ENCODE measurements around the gene ABHD12B. TPM values are rescaled to one million over a fixed set of nuclear protein-coding genes. Genes with fewer than 3 reads are reported as not detected.
"Not testable (repeated sequence)": the region's sequence is repeated elsewhere in the genome, so short reads cannot be mapped to it uniquely, and the experiment has no call there.

ABHD12B gene
- total RNA-seq, 2 experiments from 2014 or later = not detected

DNA sequence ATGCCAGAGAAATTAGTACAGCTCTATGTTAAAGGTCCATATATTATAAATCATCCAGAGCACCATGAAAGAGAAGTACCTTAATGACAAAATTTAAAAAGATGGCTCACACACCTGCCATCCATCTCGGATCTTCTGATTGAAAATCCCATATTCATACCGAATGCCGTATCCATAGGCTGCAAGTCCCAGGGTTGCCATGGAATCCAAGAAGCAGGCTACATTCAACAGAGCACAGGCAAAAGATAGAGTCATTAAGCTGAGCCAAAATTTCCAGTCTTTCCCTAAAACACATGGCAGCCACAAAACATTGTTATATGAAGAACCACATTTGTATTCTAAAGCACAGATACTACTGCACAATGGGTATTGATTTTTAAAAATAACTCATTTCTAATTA, 59.7 kb downstream of the ABHD12B start:
- Mint-ChIP-seq H3K4me1 (no peaks in the 10 kb centered on the region), H3K9me3 (no peaks in the 10 kb centered on the region), H3K27ac (no peak overlapping the region), H3K36me3 (no peaks in the 10 kb centered on the region), H3K27me3 (peaks cover 19% of the 10 kb centered on the region), H3K4me3 (no peak overlapping the region)
- DNase-seq = no peak

DNA sequence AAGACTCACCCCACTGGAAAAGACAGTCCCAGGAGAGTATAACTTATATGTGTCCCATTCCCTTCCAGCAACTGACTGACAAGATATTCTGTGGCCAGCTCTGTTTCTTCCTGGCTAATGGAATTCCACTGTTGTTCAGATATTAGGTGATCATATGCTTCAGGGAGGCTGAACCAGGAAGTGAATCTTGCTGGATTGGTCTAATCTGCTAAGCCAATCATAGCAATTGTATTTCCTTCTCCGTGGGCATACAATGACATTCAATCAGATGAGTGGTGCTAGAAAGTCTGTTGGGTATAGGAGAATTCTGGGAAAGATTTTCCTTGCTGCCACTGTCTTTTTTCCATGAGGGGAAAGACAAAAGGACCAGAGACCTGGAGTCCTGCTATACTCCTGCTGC, 60.3 kb downstream of the ABHD12B start:
- no peaks in the 10 kb centered on the region for H3K36me3 Mint-ChIP-seq
- H3K4me3 Mint-ChIP-seq = no peak overlapping the region
- no peak overlapping the region for H3K27ac Mint-ChIP-seq
- no peaks in the 10 kb centered on the region for H3K9me3 Mint-ChIP-seq
- no peak for DNase-seq
- H3K4me1 Mint-ChIP-seq = peaks cover 5% of the 10 kb centered on the region
- H3K27me3 Mint-ChIP-seq = peaks cover 19% of the 10 kb centered on the region

DNA sequence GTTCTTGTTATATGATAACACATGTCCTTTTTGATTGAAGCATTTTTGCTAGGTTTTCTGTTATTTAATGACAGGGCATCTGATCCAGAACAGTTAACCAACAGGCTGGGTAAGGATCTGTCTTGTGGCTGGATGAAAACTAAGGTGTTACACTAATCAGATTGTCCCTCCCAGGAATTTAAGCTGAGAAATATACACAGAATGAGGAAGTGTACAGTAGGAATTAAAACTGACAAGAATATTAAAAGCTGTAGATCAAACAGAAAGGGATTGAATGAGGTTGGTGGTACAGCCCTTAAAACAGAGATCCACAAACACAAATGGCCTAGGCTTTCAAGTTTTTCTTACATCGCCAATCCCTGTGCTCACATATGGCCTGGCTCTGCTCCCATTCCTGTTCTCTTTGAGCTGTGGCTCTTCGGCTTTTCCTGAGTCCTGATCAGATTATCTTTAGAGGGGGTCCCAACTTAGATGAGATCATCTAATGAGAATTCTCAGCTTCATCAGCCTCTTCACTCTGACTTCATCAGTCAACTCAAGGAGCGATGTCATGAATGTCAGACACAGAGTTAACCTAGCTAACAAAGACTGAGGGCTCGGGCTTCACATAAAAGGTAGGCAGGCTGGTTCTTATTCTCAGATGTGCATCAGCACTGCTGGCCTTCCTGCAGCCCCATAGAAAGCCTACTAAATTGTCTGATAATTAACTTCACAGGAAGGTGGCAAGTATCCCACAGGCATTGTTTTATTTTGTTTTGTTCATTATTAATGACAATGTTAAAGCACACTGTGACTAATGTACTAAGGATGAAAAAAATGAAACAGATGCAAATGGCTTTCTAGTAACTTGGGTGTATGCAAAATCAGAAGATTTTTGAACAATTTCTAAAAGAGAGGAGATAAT, 61.0 kb downstream of the ABHD12B start:
- Mint-ChIP-seq H3K27me3 (peaks cover 23% of the 10 kb centered on the region), H3K9me3 (no peaks in the 10 kb centered on the region), H3K4me1 (peaks cover 5% of the 10 kb centered on the region), H3K27ac (no peak overlapping the region), H3K4me3 (no peak overlapping the region), H3K36me3 (no peaks in the 10 kb centered on the region)
- DNase-seq = no peak

DNA sequence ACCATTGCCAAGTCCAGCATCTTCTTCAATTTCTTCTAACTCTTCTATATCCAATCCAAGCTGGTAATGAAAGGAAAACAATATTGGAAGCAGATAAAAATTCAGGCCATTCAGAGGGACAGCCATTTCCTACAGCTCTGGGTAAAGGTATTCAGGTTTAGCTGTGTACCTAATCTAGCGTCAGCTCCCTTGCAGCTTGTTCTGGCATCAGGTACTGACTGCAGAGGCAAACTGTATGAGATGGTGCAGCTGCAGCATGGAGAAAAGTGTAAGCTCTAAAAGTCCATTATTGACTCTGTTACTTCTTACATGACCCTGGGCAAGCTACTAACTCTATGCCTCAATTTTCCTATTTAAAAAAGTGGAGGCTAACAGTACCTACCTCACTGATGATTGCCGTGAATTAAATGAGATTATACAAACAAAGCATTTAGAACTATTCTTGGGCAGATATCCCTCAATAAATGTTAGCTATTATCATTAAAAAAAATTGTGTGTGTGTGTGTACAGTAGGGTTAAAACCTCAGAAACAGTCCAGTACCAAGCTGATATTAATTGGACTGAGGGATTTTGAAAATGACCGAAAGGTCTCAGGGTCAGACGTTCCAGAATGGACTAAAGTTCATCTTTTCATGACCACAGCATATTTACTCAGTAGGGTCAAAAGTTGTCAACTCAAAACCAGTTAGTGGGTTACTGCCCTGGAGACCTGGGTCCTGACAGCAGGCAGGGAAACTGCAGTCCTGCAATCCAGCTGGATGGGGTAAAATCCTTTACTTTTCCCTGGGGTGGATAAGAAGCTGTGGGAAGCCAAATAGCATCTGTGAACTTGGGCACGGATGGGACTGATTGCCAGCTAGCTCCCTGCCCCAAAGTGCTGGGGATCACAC, 63.5 kb downstream of the ABHD12B start:
- Mint-ChIP-seq H3K27ac (no peak overlapping the region), H3K4me3 (no peak overlapping the region), H3K4me1 (peaks cover 5% of the 10 kb centered on the region), H3K36me3 (no peaks in the 10 kb centered on the region), H3K27me3 (peaks cover 33% of the 10 kb centered on the region), H3K9me3 (no peaks in the 10 kb centered on the region)
- no peak for DNase-seq

DNA sequence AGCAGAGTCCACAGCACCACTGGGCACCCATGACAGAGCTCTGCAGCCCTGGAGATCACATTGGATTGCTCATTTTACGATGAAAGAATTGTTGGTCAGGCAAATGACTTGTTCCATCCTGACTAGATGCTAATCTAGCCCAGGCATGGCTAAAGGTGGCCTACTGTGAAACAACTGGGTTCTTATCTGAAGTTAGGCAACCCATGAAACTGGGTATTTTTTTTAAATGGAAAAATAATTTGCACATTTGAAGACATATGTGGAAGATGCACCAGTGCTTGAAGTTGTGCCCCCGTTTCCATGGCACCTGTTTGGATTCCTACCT, 64.1 kb downstream of the ABHD12B start:
- H3K9me3 Mint-ChIP-seq = no peaks in the 10 kb centered on the region
- no peaks in the 10 kb centered on the region for H3K36me3 Mint-ChIP-seq
- H3K27ac Mint-ChIP-seq = no peak overlapping the region
- no peak for DNase-seq
- H3K27me3 Mint-ChIP-seq = peaks cover 37% of the 10 kb centered on the region
- H3K4me1 Mint-ChIP-seq = peaks cover 5% of the 10 kb centered on the region
- H3K4me3 Mint-ChIP-seq = no peak overlapping the region

DNA sequence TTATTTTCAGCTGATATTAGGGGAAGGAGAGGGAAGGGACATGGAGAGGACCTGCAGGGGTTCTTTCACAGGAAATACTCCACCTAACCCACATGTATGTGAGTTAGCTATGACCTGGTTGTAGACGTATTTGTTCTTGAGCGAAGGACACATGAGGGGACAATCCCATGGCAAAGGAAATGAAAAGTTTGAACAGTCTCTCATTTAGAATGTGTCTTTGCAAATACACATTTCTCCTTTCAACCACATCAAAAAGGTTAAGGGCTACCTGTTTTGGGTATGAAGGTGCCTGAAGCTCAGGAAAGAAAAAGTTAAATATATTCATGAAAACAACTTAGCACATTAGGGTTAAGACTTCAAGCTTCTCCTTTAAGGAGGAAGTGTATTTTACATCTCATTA, 65.0 kb downstream of the ABHD12B start:
- Mint-ChIP-seq H3K9me3 (no peaks in the 10 kb centered on the region), H3K36me3 (no peaks in the 10 kb centered on the region), H3K27me3 (peaks cover 41% of the 10 kb centered on the region), H3K4me1 (peaks cover 5% of the 10 kb centered on the region), H3K4me3 (no peak overlapping the region), H3K27ac (no peak overlapping the region)
- DNase-seq = no peak

DNA sequence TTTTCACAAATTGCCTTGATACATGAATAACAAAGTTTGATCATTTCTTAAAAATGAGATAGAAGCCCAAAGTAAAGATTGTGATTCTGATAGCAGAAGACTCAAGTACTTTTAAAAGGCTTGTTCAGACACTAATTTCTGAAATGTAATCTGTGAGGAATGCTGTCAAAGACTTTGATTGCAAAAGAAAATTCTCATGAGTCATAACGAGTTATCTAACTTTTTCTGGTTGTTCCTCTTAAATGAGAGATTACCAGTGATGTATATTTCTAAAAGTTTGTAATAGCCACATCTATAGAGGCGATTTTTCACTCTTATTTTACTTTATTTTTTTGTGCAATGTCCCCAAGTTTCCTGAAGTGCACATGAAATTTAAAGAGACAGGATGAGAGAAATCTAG, 65.5 kb downstream of the ABHD12B start:
- Mint-ChIP-seq H3K9me3 (no peaks in the 10 kb centered on the region), H3K27ac (no peak overlapping the region), H3K36me3 (no peaks in the 10 kb centered on the region), H3K4me1 (peaks cover 5% of the 10 kb centered on the region), H3K4me3 (no peak overlapping the region), H3K27me3 (peaks cover 46% of the 10 kb centered on the region)
- no peak for DNase-seq

DNA sequence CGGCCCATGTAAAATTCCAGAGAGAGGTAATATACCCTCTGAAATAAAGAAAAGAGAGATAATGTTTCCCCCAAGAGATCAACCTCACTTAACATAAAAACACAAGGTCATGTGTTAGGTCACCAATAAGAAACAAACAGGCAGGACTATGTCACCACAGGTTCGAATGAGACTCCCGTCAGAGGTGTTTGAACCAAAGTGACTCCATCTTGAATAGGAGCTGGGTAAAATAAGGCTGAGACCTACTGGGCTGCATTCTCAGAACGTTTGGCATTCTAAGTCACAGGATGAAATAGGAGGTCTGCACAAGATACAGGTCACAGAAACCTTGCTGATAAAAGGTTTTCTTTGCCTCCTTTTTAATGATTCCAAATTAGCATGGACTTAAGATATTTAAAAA, 65.9 kb downstream of the ABHD12B start:
- Mint-ChIP-seq H3K36me3 (no peaks in the 10 kb centered on the region), H3K9me3 (no peaks in the 10 kb centered on the region), H3K4me1 (peaks cover 5% of the 10 kb centered on the region), H3K4me3 (no peak overlapping the region), H3K27me3 (peaks cover 47% of the 10 kb centered on the region), H3K27ac (no peak overlapping the region)
- no peak for DNase-seq

DNA sequence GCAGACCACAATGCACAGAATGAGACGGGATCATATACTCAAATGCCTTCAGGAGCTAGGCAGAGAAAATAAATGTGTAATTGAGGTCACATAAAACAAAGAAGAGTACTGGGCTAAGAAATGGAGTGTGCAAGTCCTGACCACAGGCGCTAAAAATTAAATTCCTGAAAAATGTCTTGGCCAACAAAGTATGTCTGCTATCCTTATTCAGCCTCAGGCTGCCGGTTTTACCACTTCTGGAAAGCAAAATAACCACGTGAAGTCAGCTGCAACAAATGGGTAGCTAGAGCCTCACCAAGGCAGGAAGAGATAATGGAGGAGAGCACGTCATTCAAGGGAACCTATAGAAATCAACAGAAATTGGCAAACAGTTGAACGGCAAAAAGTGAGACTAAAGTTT, 69.3 kb downstream of the ABHD12B start:
- peaks cover 1% of the 10 kb centered on the region for H3K36me3 Mint-ChIP-seq
- H3K9me3 Mint-ChIP-seq = no peaks in the 10 kb centered on the region
- H3K4me1 Mint-ChIP-seq = peaks cover 12% of the 10 kb centered on the region
- H3K27me3 Mint-ChIP-seq = peaks cover 56% of the 10 kb centered on the region
- no peak for DNase-seq
- no peak overlapping the region for H3K27ac Mint-ChIP-seq
- H3K4me3 Mint-ChIP-seq = no peak overlapping the region

DNA sequence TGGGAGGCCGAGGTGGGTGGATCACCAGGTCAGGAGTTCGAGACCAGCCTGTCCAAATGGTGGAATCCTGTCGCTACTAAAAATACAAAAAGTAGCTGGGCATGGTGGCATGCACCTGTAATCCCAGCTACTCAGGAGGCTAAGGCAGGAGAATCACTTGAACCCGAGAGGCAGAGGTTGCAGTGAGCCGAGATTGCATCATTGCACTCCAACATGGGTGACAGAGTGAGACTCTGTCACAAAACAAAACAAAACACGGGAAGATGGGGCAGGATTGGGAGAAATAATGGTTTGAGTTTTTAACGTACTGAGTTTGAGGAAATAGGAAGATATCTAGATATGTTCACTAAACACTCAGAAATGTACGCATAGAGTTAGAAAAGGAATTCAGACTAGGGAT, 69.8 kb downstream of the ABHD12B start:
- peaks cover 56% of the 10 kb centered on the region for H3K27me3 Mint-ChIP-seq
- H3K4me1 Mint-ChIP-seq = peaks cover 12% of the 10 kb centered on the region

DNA sequence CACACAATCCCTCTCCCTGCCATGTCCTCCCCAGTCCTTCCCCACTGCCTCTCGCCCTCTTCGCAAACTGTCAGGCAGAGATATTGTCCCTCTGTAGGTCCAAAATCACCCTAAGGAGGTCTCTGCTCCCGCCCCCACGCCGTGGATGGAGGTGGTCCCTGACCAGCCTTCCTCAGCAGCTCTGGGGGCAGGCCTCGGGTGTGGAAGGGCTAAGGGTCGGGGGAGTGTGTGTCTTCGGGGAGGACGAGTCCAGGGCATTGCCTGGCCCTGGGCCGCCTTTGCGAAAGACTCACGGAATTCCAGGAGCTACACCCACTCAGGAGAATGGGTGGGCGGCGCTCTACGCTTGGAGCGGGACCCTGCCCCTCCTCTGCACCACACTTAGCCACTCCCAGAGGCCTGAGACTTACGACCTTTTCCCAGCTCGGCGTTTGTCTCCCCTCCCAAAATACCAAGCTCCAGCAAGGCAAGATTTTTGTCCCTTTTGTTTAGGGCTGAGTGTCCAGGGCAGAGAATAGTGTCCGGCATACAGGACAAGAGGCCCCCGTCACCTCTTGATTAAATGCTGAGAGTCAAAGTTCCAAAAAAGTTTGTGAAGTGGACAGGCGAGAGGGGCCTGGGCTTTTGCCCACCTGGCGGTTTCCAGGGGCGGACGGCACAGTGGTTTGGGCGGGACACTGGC, 71.5 kb downstream of the ABHD12B start:
- H3K27ac Mint-ChIP-seq = no peak overlapping the region
- no peak for DNase-seq
- peaks cover 7% of the 10 kb centered on the region for H3K4me1 Mint-ChIP-seq
- H3K4me3 Mint-ChIP-seq = peak overlapping the region; percentile 65
- H3K9me3 Mint-ChIP-seq = no peaks in the 10 kb centered on the region
- H3K27me3 Mint-ChIP-seq = peaks cover 51% of the 10 kb centered on the region
- H3K36me3 Mint-ChIP-seq = peaks cover 1% of the 10 kb centered on the region

More for the DNA sequence above, 69.8 kb downstream of the ABHD12B start:
- not testable (repeated sequence) for DNase-seq, H3K27ac Mint-ChIP-seq, H3K9me3 Mint-ChIP-seq, H3K36me3 Mint-ChIP-seq, H3K4me3 Mint-ChIP-seq

DNA sequence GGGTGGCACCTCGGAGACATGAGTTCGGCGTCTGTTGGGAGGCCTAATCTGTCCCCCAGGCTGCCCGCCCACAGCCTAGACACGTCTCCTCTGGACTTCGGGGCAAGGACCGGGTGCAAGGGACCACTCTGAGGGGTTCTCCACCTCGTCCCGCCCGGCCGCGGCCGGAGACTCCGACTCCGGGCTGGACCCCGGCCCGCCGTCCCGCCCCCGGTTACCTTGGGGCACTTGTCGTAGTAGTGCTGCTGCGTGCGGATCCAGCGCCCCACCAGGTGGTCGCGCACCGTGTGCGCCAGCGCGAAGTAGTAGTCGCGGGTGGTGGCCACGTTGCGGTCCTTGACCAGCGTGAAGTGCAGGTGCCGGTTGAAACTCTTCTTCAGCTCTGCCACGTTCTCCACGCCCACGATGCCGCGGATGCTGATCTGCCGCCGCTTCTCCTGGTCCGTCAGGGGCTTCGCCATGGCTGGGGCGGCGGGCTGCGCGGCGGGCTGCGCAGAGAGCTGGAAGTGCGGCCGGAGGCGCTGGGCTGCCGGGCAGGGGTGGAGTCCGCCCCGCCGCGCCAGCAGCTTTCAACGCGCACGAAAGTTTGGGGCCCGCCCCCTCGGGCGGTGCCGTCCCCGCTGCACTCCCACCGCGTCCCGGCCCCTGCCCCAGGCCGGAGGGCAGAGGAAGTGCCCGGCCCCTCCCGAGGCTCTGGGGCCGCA, 72.2 kb downstream of the ABHD12B start, which contains the start of gene PYGL:
PYGL (minus strand) TSS at position 541 of the 704 bp plus-strand sequence; CDS start at position 461, 80 bp downstream.
- Mint-ChIP-seq H3K27me3 (peaks cover 53% of the 10 kb centered on the region), H3K9me3 (no peaks in the 10 kb centered on the region), H3K27ac (no peak within 1 kb of the TSS), H3K4me1 (peaks cover 7% of the 10 kb centered on the region), H3K4me3 (peak within 1 kb of the TSS; percentile 65), H3K36me3 (peaks cover 1% of the 10 kb centered on the region)
- peak; percentile 47 for DNase-seq

DNA sequence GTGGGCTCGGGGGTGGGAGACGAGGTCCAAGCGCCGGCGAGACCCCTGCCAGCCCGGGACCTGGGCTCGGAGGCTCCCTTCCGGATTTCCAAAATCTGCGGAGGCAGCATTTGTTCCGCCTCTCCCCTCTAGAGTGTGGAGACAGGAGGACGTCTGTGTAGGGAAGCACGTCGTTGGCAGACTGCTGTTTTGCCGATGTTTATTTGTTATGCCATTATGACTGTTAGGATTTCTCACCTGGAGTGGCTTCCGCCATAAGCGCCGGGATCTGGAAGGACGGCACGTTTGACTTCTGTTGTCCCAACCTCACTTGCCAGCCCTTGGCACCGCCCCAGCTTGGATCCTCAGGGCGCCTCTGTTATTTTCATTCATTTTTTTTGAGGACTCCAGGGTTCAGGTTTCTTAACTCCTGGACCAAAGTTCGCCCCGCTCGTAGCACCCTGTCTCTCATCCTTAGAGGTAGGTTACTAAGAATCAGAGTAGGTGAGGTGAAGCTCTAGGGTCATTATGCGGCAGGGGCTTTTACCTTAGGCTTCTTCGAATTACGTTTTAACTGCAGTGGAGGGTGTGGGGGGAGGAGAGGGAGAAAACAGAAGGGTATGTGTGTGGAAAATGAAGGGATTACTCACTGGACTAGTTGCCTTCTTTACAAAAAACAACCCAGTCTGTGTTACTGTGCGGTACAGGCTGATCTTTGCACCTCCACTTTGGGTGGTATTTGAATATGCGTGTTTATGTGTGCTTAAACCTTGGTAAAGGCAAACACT, 73.0 kb downstream of the ABHD12B start:
- DNase-seq = peak; percentile 2
- H3K36me3 Mint-ChIP-seq = peaks cover 1% of the 10 kb centered on the region
- no peaks in the 10 kb centered on the region for H3K9me3 Mint-ChIP-seq
- peaks cover 51% of the 10 kb centered on the region for H3K27me3 Mint-ChIP-seq
- H3K4me1 Mint-ChIP-seq = peaks cover 7% of the 10 kb centered on the region
- peak overlapping the region; percentile 65 for H3K4me3 Mint-ChIP-seq
- no peak overlapping the region for H3K27ac Mint-ChIP-seq
